Skeletal muscle tissue (tissue), 4 donors: ENCODE measurements around the gene HLA-DOA. TPM values are rescaled to one million over a fixed set of nuclear protein-coding genes. Genes with fewer than 3 reads are reported as not detected.

ENCODE experiments used
- H3K27ac ChIP-seq: one replicate; pipeline ENCODE4 v1.7.0; 2013; ENCODE audit warnings: mild to moderate bottlenecking, low read depth, low read length, inconsistent platforms
- H3K27me3 ChIP-seq, 3 donors: one replicate each; pipeline ENCODE4 v1.7.0; 2013; ENCODE audit warnings: low read length in 3 of 3; ENCODE audit not compliant: control insufficient read depth in 3 of 3, insufficient read depth in 3 of 3
- H3K36me3 ChIP-seq, 3 donors: one replicate each; pipeline ENCODE4 v1.7.0; 2013; ENCODE audit warnings: low read length in 3 of 3; ENCODE audit not compliant: control insufficient read depth in 3 of 3, insufficient read depth in 3 of 3
- H3K4me1 ChIP-seq, 3 donors: one replicate each; pipeline ENCODE4 v1.7.0; 2013; ENCODE audit warnings: low read length in 3 of 3, mild to moderate bottlenecking in 3 of 3; ENCODE audit not compliant: control insufficient read depth in 3 of 3, insufficient read depth in 3 of 3
- H3K4me3 ChIP-seq, 3 donors: one replicate each; pipeline ENCODE4 v1.7.0; 2013; ENCODE audit warnings: low read length in 3 of 3
- H3K9ac ChIP-seq, 3 donors: one replicate each; pipeline ENCODE4 v1.7.0; 2013; ENCODE audit warnings: low read length in 3 of 3, mild to moderate bottlenecking in 3 of 3, moderate library complexity in 2 of 3, low read depth in 1 of 3
- H3K9me3 ChIP-seq, 3 donors: one replicate each; pipeline ENCODE4 v1.7.0; 2013; ENCODE audit warnings: low read length in 3 of 3; ENCODE audit not compliant: control insufficient read depth in 3 of 3
- total RNA-seq: library from RNA; depleted of rRNA; stranded (reverse); fragments of >200 nt; gene quantifications from one replicate; pipeline ENCODE4 v1.2.3, GENCODE V29; 2014
- donor health status: Osteomylitis.

HLA-DOA gene
- total RNA-seq, 1 donor from 2014 or later: 1.0 TPM

DNA sequence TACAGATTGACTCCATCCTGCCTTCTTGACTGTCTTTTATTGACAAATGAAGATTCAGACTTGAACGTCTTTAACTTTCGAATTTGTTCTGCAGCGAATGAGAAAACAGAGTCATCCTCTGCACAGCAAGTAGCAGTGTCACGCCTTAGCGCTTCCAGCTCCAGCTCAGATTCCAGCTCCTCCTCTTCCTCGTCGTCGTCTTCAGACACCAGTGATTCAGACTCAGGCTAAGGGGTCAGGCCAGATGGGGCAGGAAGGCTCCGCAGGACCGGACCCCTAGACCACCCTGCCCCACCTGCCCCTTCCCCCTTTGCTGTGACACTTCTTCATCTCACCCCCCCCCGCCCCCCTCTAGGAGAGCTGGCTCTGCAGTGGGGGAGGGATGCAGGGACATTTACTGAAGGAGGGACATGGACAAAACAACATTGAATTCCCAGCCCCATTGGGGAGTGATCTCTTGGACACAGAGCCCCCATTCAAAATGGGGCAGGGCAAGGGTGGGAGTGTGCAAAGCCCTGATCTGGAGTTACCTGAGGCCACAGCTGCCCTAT is 28.8 kb downstream of the HLA-DOA start:
- Histone ChIP-seq H3K9me3 (no peaks in the 10 kb centered on the region), H3K27me3 (no peaks in the 10 kb centered on the region), H3K4me3 (no peak overlapping the region), H3K4me1 (peaks cover 13 to 48% (median 26%) of the 10 kb centered on the region in 3 donors), H3K36me3 (peaks cover 54 to 59% (median 58%) of the 10 kb centered on the region in 3 donors), H3K27ac (no peak overlapping the region), H3K9ac (no peak overlapping the region)

- no peak overlapping the region for H3K9ac ChIP-seq
- no peaks in the 10 kb centered on the region for H3K9me3 ChIP-seq
- peaks cover 59 to 64% (median 63%) of the 10 kb centered on the region in 3 donors for H3K36me3 ChIP-seq
- H3K27ac ChIP-seq: no peak overlapping the region
- no peak overlapping the region for H3K4me3 ChIP-seq
- no peaks in the 10 kb centered on the region for H3K27me3 ChIP-seq
- peaks cover 18 to 53% (median 33%) of the 10 kb centered on the region in 3 donors for H3K4me1 ChIP-seq
These were observed 29.5 kb downstream of the HLA-DOA start for GRCh38 chr6:32979720-32980487.

- Histone ChIP-seq H3K27ac (no peak overlapping the region), H3K36me3 (peaks cover 72 to 82% (median 74%) of the 10 kb centered on the region in 3 donors), H3K4me3 (no peak overlapping the region), H3K9ac (no peak overlapping the region), H3K27me3 (no peaks in the 10 kb centered on the region), H3K9me3 (no peaks in the 10 kb centered on the region), H3K4me1 (peaks cover 24 to 49% (median 37%) of the 10 kb centered on the region in 3 donors)
These were observed 31.5 kb downstream of the HLA-DOA start for GRCh38 chr6:32977953-32978324.

DNA sequence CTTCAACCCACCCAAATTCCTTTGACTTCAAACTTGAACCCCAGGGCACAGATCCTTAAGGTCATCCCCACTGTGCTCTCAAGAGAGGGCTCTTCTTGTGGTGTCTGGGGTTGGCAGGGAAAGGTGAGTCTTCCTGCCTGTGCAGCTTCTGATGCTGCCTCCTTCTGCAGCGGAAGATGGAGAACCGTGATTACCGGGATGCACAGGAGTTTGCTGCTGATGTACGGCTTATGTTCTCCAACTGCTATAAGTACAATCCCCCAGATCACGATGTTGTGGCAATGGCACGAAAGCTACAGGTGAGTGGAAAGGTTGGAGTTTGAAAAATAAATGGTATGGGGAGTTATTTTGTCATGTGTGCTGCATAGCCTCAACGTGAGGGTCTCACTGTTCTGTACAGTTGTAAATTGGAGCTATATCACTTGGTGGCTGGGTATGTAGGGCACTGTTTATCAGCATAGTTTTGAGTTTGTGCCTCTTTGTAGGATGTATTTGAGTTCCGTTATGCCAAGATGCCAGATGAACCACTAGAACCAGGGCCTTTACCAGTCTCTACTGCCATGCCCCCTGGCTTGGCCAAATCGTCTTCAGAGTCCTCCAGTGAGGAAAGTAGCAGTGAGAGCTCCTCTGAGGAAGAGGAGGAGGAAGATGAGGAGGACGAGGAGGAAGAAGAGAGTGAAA is 32.0 kb downstream of the HLA-DOA start:
- Histone ChIP-seq H3K4me3 (no peak overlapping the region), H3K9ac (no peak overlapping the region), H3K27ac (no peak overlapping the region), H3K36me3 (peaks cover 77 to 88% (median 79%) of the 10 kb centered on the region in 3 donors), H3K9me3 (no peaks in the 10 kb centered on the region), H3K4me1 (peaks cover 24 to 47% (median 37%) of the 10 kb centered on the region in 3 donors), H3K27me3 (no peaks in the 10 kb centered on the region)

- Histone ChIP-seq H3K4me1 (peaks cover 25 to 47% (median 37%) of the 10 kb centered on the region in 3 donors), H3K27me3 (no peaks in the 10 kb centered on the region), H3K36me3 (peaks cover 75 to 90% (median 83%) of the 10 kb centered on the region in 3 donors), H3K27ac (no peak overlapping the region), H3K4me3 (peak overlapping the region in 1 of 3 donors; percentile 16), H3K9me3 (no peaks in the 10 kb centered on the region), H3K9ac (peak overlapping the region in 1 of 3 donors; percentile 11)
These were observed 32.9 kb downstream of the HLA-DOA start for GRCh38 chr6:32976334-32977069.

DNA sequence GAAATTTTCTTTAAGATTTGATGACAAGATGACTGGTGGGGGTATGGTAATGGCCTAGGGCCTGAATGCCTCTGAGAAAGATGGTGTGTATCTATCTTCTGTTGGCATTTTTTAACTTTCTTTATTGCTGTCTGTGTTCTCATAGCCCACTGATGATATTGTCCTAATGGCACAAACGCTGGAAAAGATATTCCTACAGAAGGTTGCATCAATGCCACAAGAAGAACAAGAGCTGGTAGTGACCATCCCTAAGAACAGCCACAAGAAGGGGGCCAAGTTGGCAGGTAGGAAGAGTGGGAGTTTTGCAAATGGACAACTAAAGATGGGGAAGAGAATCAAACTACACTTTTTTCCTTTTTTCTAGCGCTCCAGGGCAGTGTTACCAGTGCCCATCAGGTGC is 33.5 kb downstream of the HLA-DOA start:
- no peaks in the 10 kb centered on the region for H3K9me3 ChIP-seq
- H3K9ac ChIP-seq: peak overlapping the region in 1 of 3 donors; percentile 55
- peaks cover 70 to 84% (median 84%) of the 10 kb centered on the region in 3 donors for H3K36me3 ChIP-seq
- no peak overlapping the region for H3K27ac ChIP-seq
- H3K4me1 ChIP-seq: peaks cover 28 to 47% (median 37%) of the 10 kb centered on the region in 3 donors
- no peak overlapping the region for H3K4me3 ChIP-seq
- H3K27me3 ChIP-seq: no peaks in the 10 kb centered on the region

GRCh38 chr6:32974541-32975308 is 34.7 kb downstream of the HLA-DOA start:
- H3K4me3 ChIP-seq: peak overlapping the region; percentile 86 to 98 (median 87)
- peaks cover 59 to 72% (median 72%) of the 10 kb centered on the region in 3 donors for H3K36me3 ChIP-seq
- H3K27ac ChIP-seq: no peak overlapping the region
- no peaks in the 10 kb centered on the region for H3K9me3 ChIP-seq
- H3K4me1 ChIP-seq: peaks cover 26 to 45% (median 37%) of the 10 kb centered on the region in 3 donors
- peak overlapping the region; percentile 83 to 93 (median 93) for H3K9ac ChIP-seq
- H3K27me3 ChIP-seq: no peaks in the 10 kb centered on the region

GRCh38 chr6:32974016-32974333 is 35.4 kb downstream of the HLA-DOA start:
- Histone ChIP-seq H3K9me3 (no peaks in the 10 kb centered on the region), H3K4me1 (peaks cover 26 to 48% (median 37%) of the 10 kb centered on the region in 3 donors), H3K27me3 (no peaks in the 10 kb centered on the region), H3K27ac (peak overlapping the region; percentile 100), H3K9ac (peak overlapping the region; percentile 83 to 93 (median 93)), H3K4me3 (peak overlapping the region; percentile 86 to 98 (median 87)), H3K36me3 (peaks cover 52 to 69% (median 65%) of the 10 kb centered on the region in 3 donors)
